Measurements from ENCODE around the gene CHRM5. TPM values are rescaled to one million over a fixed set of nuclear protein-coding genes. Genes with fewer than 3 reads are reported as not detected.
A peak's percentile ranks its signal among the peaks of the same experiment; 100 is the strongest.

The CHRM5 gene
- total and polyA plus RNA-seq, 2 donors from 2014 or later: 0.06 TPM; not detected in 1

GRCh38 chr15:34106423-34106822 lies 138.1 kb downstream of the CHRM5 start:
- intact Hi-C loops (cut with DNase I): no loop called here
- Histone ChIP-seq H3K36me3 (ENCODE audit: control insufficient read depth in 2 of 3, insufficient read depth in 3 of 3, low read length in 3 of 3) (no peaks in the 10 kb centered on the region), H3K9ac (ENCODE audit: low read length in 3 of 3) (no peak overlapping the region), H3K27ac (ENCODE audit: low read depth in 2 of 2, low read length in 2 of 2) (no peak overlapping the region), H3K9me3 (ENCODE audit: control insufficient read depth in 2 of 3, insufficient read depth in 1 of 3, low read length in 3 of 3) (no peaks in the 10 kb centered on the region), H3K4me3 (ENCODE audit: low read length in 3 of 3) (no peak overlapping the region), H3K4me1 (ENCODE audit: control insufficient read depth in 2 of 3, insufficient read depth in 2 of 3, low read depth in 1 of 3, low read length in 3 of 3) (peaks cover 0 to 5% (median 0%) of the 10 kb centered on the region in 3 donors), H3K27me3 (ENCODE audit: control insufficient read depth, insufficient read depth, low read length) (no peaks in the 10 kb centered on the region)
- FAIRE-seq: no peak
- DNase-seq: no peak
- no peak for TF ChIP-seq CTCF (IDR thresholded peaks at IDR 0.05; ENCODE audit: borderline replicate concordance, extremely low read depth, insufficient read depth)

- no peak overlapping the region for H3K4me3 ChIP-seq (ENCODE audit: low read length in 3 of 3)
- DNase-seq (no peak), FAIRE-seq (no peak)
- H3K36me3 ChIP-seq (ENCODE audit: control insufficient read depth in 2 of 3, insufficient read depth in 3 of 3, low read length in 3 of 3): no peaks in the 10 kb centered on the region
- H3K27me3 ChIP-seq (ENCODE audit: control insufficient read depth, insufficient read depth, low read length): no peaks in the 10 kb centered on the region
- H3K9ac ChIP-seq (ENCODE audit: low read length in 3 of 3): no peak overlapping the region
- intact Hi-C loops (cut with DNase I): no loop called here
- H3K4me1 ChIP-seq (ENCODE audit: control insufficient read depth in 2 of 3, insufficient read depth in 2 of 3, low read depth in 1 of 3, low read length in 3 of 3): peaks cover 0 to 5% (median 0%) of the 10 kb centered on the region in 3 donors
- H3K27ac ChIP-seq (ENCODE audit: low read depth in 2 of 2, low read length in 2 of 2): no peak overlapping the region
- TF ChIP-seq CTCF (IDR thresholded peaks at IDR 0.05; ENCODE audit: borderline replicate concordance, extremely low read depth, insufficient read depth): no peak
- H3K9me3 ChIP-seq (ENCODE audit: control insufficient read depth in 2 of 3, insufficient read depth in 1 of 3, low read length in 3 of 3): no peaks in the 10 kb centered on the region
Observed at GRCh38 chr15:34107315-34107714, 139.0 kb downstream of the CHRM5 start.

GRCh38 chr15:34109797-34110663 lies 141.7 kb downstream of the CHRM5 start:
- FAIRE-seq (no peak), DNase-seq (peak in 2 of 5 donors; percentile 34 to 62)
- no peaks in the 10 kb centered on the region for H3K9me3 ChIP-seq (ENCODE audit: control insufficient read depth in 2 of 3, insufficient read depth in 1 of 3, low read length in 3 of 3)
- no peak overlapping the region for H3K9ac ChIP-seq (ENCODE audit: low read length in 3 of 3)
- H3K4me1 ChIP-seq (ENCODE audit: control insufficient read depth in 2 of 3, insufficient read depth in 2 of 3, low read depth in 1 of 3, low read length in 3 of 3): no peaks in the 10 kb centered on the region
- peak; percentile 42 for TF ChIP-seq CTCF (IDR thresholded peaks at IDR 0.05; ENCODE audit: borderline replicate concordance, extremely low read depth, insufficient read depth)
- H3K4me3 ChIP-seq (ENCODE audit: low read length in 3 of 3): no peak overlapping the region
- H3K36me3 ChIP-seq (ENCODE audit: control insufficient read depth in 2 of 3, insufficient read depth in 3 of 3, low read length in 3 of 3): no peaks in the 10 kb centered on the region
- intact Hi-C loops (cut with DNase I): no loop called here
- no peaks in the 10 kb centered on the region for H3K27me3 ChIP-seq (ENCODE audit: control insufficient read depth, insufficient read depth, low read length)
- no peak overlapping the region for H3K27ac ChIP-seq (ENCODE audit: low read depth in 2 of 2, low read length in 2 of 2)
